IMR-90 (cell line): ENCODE results near the gene COA5. TPM values are rescaled to one million over a fixed set of nuclear protein-coding genes. Genes with fewer than 3 reads are reported as not detected.

Experiments
- ATAC-seq: fragments of 200-7000 bp; cut with Tn5 transposase; 2 replicates; pipeline ENCODE4 v1.9.1; 2020; ENCODE audit warnings: low read depth, mild to moderate bottlenecking, moderate library complexity
- BruUV-seq: library from RNA; stranded (reverse); fragments of 400-500 nt; replicated peaks from 2 replicates; lab custom pipeline; 2021; lab: Mats Ljungman, UMichigan
- CTCF ChIA-PET: fragments of 300-600 bp; formaldehyde crosslinking; extraction: SDS; loops from one replicate; lab custom pipeline; 2021; ENCODE audit warnings: antibody characterized with exemption; lab: Yijun Ruan, JAX
- POLR2A ChIA-PET: fragments of 300-600 bp; sonication (Branson Sonifier 250); formaldehyde crosslinking; loops from one replicate; lab custom pipeline; 2022; ENCODE audit warnings: antibody characterized with exemption; ENCODE audit not compliant: unreplicated experiment; lab: Charles Lee
- DNase-seq: peaks from one replicate; pipeline ENCODE4 v3.0.0; 2013
- H2AFZ ChIP-seq: replicated peaks from 2 replicates; pipeline ENCODE3; 2013; ENCODE audit warnings: low read length, mild to moderate bottlenecking; ENCODE audit not compliant: poor library complexity
- H2AK5ac ChIP-seq: 2 replicates; pipeline ENCODE4 v1.6.1; 2013; ENCODE audit warnings: low read depth, low read length, inconsistent platforms
- H2AK9ac ChIP-seq: replicated peaks from 2 replicates; pipeline ENCODE3; 2013; ENCODE audit warnings: mild to moderate bottlenecking, low read depth, low read length, moderate library complexity; ENCODE audit not compliant: poor library complexity
- H2BK120ac ChIP-seq: 2 replicates; pipeline ENCODE4 v1.6.1; 2013; ENCODE audit warnings: low read depth, low read length, inconsistent platforms
- H2BK15ac ChIP-seq: 3 replicates; pipeline ENCODE4 v1.6.1; 2013; ENCODE audit warnings: low read depth, low read length, inconsistent platforms
- H2BK20ac ChIP-seq: 2 replicates; pipeline ENCODE4 v1.6.1; 2013; ENCODE audit warnings: low read depth, mild to moderate bottlenecking, inconsistent platforms, low read length, moderate library complexity
- H2BK5ac ChIP-seq: 2 replicates; pipeline ENCODE4 v1.6.1; 2013; ENCODE audit warnings: mild to moderate bottlenecking, low read depth, low read length, inconsistent platforms; ENCODE audit not compliant: poor library complexity, severe bottlenecking
- H3K14ac ChIP-seq: replicated peaks from 2 replicates; pipeline ENCODE4 v1.6.1; 2013; ENCODE audit warnings: low read depth, low read length, inconsistent platforms
- H3K18ac ChIP-seq: 2 replicates; pipeline ENCODE4 v1.6.1; 2013; ENCODE audit warnings: low read depth, low read length, control low read depth
- H3K23ac ChIP-seq: 2 replicates; pipeline ENCODE4 v1.6.1; 2013; ENCODE audit warnings: low read depth, low read length, inconsistent platforms
- H3K27ac ChIP-seq: 2 replicates; pipeline ENCODE4 v1.5.1; 2013; ENCODE audit warnings: mild to moderate bottlenecking, control low read depth, low read length; ENCODE audit not compliant: insufficient read depth
- H3K27me3 ChIP-seq: 2 replicates; pipeline ENCODE4 v1.6.1; 2013; ENCODE audit warnings: low read length; ENCODE audit not compliant: control insufficient read depth, insufficient read depth
- H3K36me3 ChIP-seq: 2 replicates; pipeline ENCODE4 v1.6.1; 2013; ENCODE audit warnings: low read length, mixed read lengths; ENCODE audit not compliant: control insufficient read depth, insufficient read depth
- H3K4ac ChIP-seq: 2 replicates; pipeline ENCODE4 v1.6.1; 2013; ENCODE audit warnings: low read depth, low read length, inconsistent platforms
- H3K4me1 ChIP-seq: 2 replicates; pipeline ENCODE4 v1.6.1; 2013; ENCODE audit warnings: low read length, mixed read lengths; ENCODE audit not compliant: control insufficient read depth, insufficient read depth
- H3K4me2 ChIP-seq: 2 replicates; pipeline ENCODE4 v1.6.1; 2013; ENCODE audit warnings: low read depth, mild to moderate bottlenecking, control low read depth, low read length, moderate library complexity
- H3K4me3 ChIP-seq: 2 replicates; pipeline ENCODE4 v1.5.1; 2013; ENCODE audit warnings: low read depth, mild to moderate bottlenecking, control low read depth, low read length, moderate library complexity; ENCODE audit not compliant: insufficient read depth
- H3K56ac ChIP-seq: 2 replicates; pipeline ENCODE4 v1.6.1; 2013; ENCODE audit warnings: low read length, inconsistent platforms; ENCODE audit not compliant: insufficient read depth; ENCODE audit errors: extremely low read depth
- H3K79me1 ChIP-seq, 2 experiments: 2 replicates each; pipeline ENCODE4 v1.6.1; 2013; ENCODE audit warnings: low read length in 2 of 2, inconsistent platforms in 1 of 2, low read depth in 1 of 2
- H3K9ac ChIP-seq: 2 replicates; pipeline ENCODE4 v1.6.1; 2013; ENCODE audit warnings: low read depth, low read length, control low read depth
- H3K9me1 ChIP-seq: 2 replicates; pipeline ENCODE4 v1.6.1; 2013; ENCODE audit warnings: low read length, inconsistent platforms; ENCODE audit not compliant: insufficient read depth
- H3K9me3 ChIP-seq: 2 replicates; pipeline ENCODE4 v1.6.1; 2013; ENCODE audit warnings: low read length; ENCODE audit not compliant: control insufficient read depth, insufficient read depth
- H4K20me1 ChIP-seq: 2 replicates; pipeline ENCODE4 v1.6.1; 2013; ENCODE audit warnings: low read length, inconsistent platforms; ENCODE audit not compliant: insufficient read depth
- H4K5ac ChIP-seq: 2 replicates; pipeline ENCODE4 v1.6.1; 2013; ENCODE audit warnings: mild to moderate bottlenecking, low read depth, low read length, control low read depth
- H4K8ac ChIP-seq, 2 experiments: 2 replicates each; pipeline ENCODE4 v1.6.1; 2013; ENCODE audit warnings: low read depth in 2 of 2, low read length in 2 of 2, control low read depth in 1 of 2, inconsistent platforms in 1 of 2
- H4K91ac ChIP-seq: 2 replicates; pipeline ENCODE4 v1.6.1; 2013; ENCODE audit warnings: low read depth, low read length, inconsistent platforms; ENCODE audit not compliant: insufficient read depth
- CEBPB ChIP-seq: IDR thresholded peaks from 2 replicates; pipeline ENCODE4 v1.6.1; 2012; ENCODE audit warnings: low read depth, low read length, improper control_type of control experiment
- CHD1 ChIP-seq: IDR thresholded peaks from 2 replicates; pipeline ENCODE4 v1.6.1; 2012; ENCODE audit warnings: low read depth, low read length, improper control_type of control experiment
- ELK1 ChIP-seq: fragments of 150-350 bp; IDR thresholded peaks from 2 replicates; pipeline ENCODE4 v1.6.1; 2016; ENCODE audit warnings: low read depth, mild to moderate bottlenecking, low read length, moderate library complexity, borderline replicate concordance
- FOS ChIP-seq: fragments of 150-350 bp; IDR thresholded peaks from 2 replicates; pipeline ENCODE4 v1.6.1; 2016; ENCODE audit warnings: low read depth, low read length
- MAFK ChIP-seq: IDR thresholded peaks from 2 replicates; pipeline ENCODE4 v1.6.1; 2012; ENCODE audit warnings: low read depth, low read length, improper control_type of control experiment
- MAZ ChIP-seq: IDR thresholded peaks from 2 replicates; pipeline ENCODE4 v1.6.1; 2012; ENCODE audit warnings: low read depth, mild to moderate bottlenecking, low read length, improper control_type of control experiment, moderate library complexity, borderline replicate concordance
- MXI1 ChIP-seq: IDR thresholded peaks from 2 replicates; pipeline ENCODE4 v1.6.1; 2012; ENCODE audit warnings: low read depth, mild to moderate bottlenecking, low read length, moderate library complexity, borderline replicate concordance
- NFE2L2 ChIP-seq: fragments of 150-350 bp; IDR thresholded peaks from 2 replicates; pipeline ENCODE4 v1.6.1; 2016; ENCODE audit warnings: low read depth, mild to moderate bottlenecking, low read length
- POLR2A ChIP-seq: IDR thresholded peaks from 2 replicates; pipeline ENCODE4 v1.6.1; 2012; ENCODE audit warnings: mild to moderate bottlenecking, low read depth, low read length
- RAD21 ChIP-seq: IDR thresholded peaks from 2 replicates; pipeline ENCODE4 v1.6.1; 2012; ENCODE audit warnings: low read length, improper control_type of control experiment
- RCOR1 ChIP-seq: IDR thresholded peaks from 2 replicates; pipeline ENCODE4 v1.6.1; 2012; ENCODE audit warnings: mild to moderate bottlenecking, low read length, improper control_type of control experiment; ENCODE audit not compliant: insufficient replicate concordance
- RFX5 ChIP-seq: IDR thresholded peaks from 2 replicates; pipeline ENCODE4 v1.8.0; 2012; ENCODE audit warnings: low read depth, mild to moderate bottlenecking, low read length, moderate library complexity
- SMC3 ChIP-seq: fragments of 150-350 bp; IDR thresholded peaks from 2 replicates; pipeline ENCODE4 v1.6.1; 2016; ENCODE audit warnings: low read depth, mild to moderate bottlenecking, antibody characterized with exemption, low read length, moderate library complexity
- WGBS, 2 experiments: methylation state at CpG; one replicate each; pipeline versions ENCODE4 v1.1.5 to v1.1.7; 2013; ENCODE audit warnings: missing lambda C conversion rate in 2 of 2; ENCODE audit not compliant: insufficient read length in 1 of 2; ENCODE audit errors: extremely low coverage in 2 of 2; 5-methylcytosine and 5-hydroxymethylcytosine counted together
- dilution Hi-C: fragments of 300-500 bp; cut with HindIII; formaldehyde crosslinking; loops from one replicate; pipeline ENCODE4 v1.14.3; 2018; ENCODE audit warnings: low sequenced_read_pairs; ENCODE audit not compliant: unreplicated experiment
- in situ Hi-C: fragments of 300-500 bp; cut with MboI; formaldehyde crosslinking; loops from 3 replicates; pipeline ENCODE4 v1.14.3; 2019; ENCODE audit warnings: low sequenced_read_pairs, inconsistent platforms, mixed read lengths
- intact Hi-C: fragments of 100-400 bp; cut with micrococcal nuclease; formaldehyde crosslinking; loops from 2 replicates; pipeline ENCODE4 v1.10.0; 2022
- polyA plus RNA-seq, 3 experiments: library from polyadenylated mRNA; depleted of rRNA; stranded (reverse); fragments of >200 nt; gene quantifications; 2 replicates each; pipeline ENCODE4 v1.2.3, GENCODE V29; 2012; ENCODE audit warnings: low replicate concordance in 1 of 3
- total RNA-seq: library from RNA; depleted of rRNA; stranded (reverse); fragments of >200 nt; gene quantifications from 2 replicates; pipeline ENCODE4 v1.2.3, GENCODE V29; 2012
- TF ChIP-seq, protein P1 (sequence below): conservative IDR thresholded peaks from 2 replicates; pipeline ENCODE4 v1.5.1; 2012; ENCODE audit warnings: mild to moderate bottlenecking, low read depth, low read length, improper control_type of control experiment
- TF ChIP-seq, protein P2 (sequence below): fragments of 150-350 bp; IDR thresholded peaks from 2 replicates; pipeline ENCODE4 v1.6.1; 2017; ENCODE audit warnings: mild to moderate bottlenecking, antibody characterized with exemption, low read length, low read depth

Gene COA5
- total and polyA plus RNA-seq, 2 of the 4 experiments (the other 2 are of a cell fraction), result 8.4 to 14.2 TPM

DNA sequence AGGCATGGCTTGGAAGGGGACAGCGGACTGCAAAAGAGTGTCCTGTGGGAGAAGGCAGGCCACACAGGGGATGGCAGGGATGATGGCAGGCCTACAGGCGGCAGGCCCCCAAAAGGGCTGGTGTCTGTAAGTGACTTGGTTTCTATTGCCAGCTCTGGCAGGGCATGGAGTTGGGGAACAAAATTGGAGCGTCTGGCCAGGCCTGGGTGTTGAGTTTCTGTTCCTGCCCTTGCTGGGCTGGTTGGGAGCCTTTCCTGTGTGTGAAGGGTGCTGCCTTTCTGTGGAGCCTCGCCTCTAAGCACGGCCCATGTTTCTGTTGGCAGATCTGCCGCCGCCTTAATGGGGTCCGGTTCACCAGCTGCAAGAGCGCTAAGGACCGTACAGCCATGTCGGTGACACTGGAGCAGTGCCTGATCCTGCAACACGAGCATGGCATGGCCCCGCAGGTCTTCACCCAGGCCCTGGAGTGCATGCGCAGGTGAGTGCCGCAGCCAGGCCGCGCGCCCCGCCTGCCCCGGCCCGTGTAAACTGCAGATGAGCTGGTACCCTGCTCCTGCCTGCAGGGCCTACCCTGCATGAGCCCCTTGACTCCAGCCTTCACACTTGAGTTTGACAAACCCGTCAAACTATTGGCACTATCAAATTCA is 31.5 kb downstream of the COA5 start:
- Histone ChIP-seq H2BK20ac (no peak overlapping the region), H3K9me1 (no peaks in the 10 kb centered on the region; the same call in 1 of the 2 replicates), H3K4ac (no peak overlapping the region), H3K4me3 (no peak overlapping the region), H4K91ac (no peak overlapping the region), H2BK15ac (no peak overlapping the region), H3K4me1 (no peaks in the 10 kb centered on the region), H3K14ac (no peak overlapping the region), H3K56ac (no peak overlapping the region), H3K27me3 (no peaks in the 10 kb centered on the region), H3K36me3 (peaks cover 23% of the 10 kb centered on the region), H3K9ac (no peak overlapping the region), H4K8ac (no peak overlapping the region), H3K79me1 (no peaks in the 10 kb centered on the region), H2BK120ac (no peak overlapping the region), H3K9me3 (no peaks in the 10 kb centered on the region), H2BK5ac (no peak overlapping the region), H3K18ac (no peak overlapping the region), H4K5ac (no peak overlapping the region), H3K23ac (no peak overlapping the region), H2AK5ac (no peak overlapping the region), H2AFZ (peak overlapping the region; percentile 29), H3K4me2 (no peak overlapping the region), H4K20me1 (no peaks in the 10 kb centered on the region), H2AK9ac (no peak overlapping the region), H3K27ac (no peak overlapping the region)
- in situ Hi-C loops, result no loop called here
- no TSS peak for BruUV-seq
- DNase-seq, result no peak
- CTCF ChIA-PET, result no interaction called here
- dilution Hi-C loops, result no loop called here
- TF ChIP-seq RAD21, result no peak
- no peak for TF ChIP-seq CEBPB
- TF ChIP-seq CHD1, result no peak
- TF ChIP-seq MAFK, result no peak
- TF ChIP-seq ELK1, result no peak
- no peak for TF ChIP-seq RCOR1
- TF ChIP-seq RFX5, result no peak
- no peak for TF ChIP-seq FOS
- TF ChIP-seq POLR2A, result no peak
- TF ChIP-seq MAZ, result no peak
- TF ChIP-seq SMC3, result no peak
- no peak for TF ChIP-seq NFE2L2
- TF ChIP-seq, protein P1, sequence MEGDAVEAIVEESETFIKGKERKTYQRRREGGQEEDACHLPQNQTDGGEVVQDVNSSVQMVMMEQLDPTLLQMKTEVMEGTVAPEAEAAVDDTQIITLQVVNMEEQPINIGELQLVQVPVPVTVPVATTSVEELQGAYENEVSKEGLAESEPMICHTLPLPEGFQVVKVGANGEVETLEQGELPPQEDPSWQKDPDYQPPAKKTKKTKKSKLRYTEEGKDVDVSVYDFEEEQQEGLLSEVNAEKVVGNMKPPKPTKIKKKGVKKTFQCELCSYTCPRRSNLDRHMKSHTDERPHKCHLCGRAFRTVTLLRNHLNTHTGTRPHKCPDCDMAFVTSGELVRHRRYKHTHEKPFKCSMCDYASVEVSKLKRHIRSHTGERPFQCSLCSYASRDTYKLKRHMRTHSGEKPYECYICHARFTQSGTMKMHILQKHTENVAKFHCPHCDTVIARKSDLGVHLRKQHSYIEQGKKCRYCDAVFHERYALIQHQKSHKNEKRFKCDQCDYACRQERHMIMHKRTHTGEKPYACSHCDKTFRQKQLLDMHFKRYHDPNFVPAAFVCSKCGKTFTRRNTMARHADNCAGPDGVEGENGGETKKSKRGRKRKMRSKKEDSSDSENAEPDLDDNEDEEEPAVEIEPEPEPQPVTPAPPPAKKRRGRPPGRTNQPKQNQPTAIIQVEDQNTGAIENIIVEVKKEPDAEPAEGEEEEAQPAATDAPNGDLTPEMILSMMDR, result no peak
- TF ChIP-seq, protein P2, sequence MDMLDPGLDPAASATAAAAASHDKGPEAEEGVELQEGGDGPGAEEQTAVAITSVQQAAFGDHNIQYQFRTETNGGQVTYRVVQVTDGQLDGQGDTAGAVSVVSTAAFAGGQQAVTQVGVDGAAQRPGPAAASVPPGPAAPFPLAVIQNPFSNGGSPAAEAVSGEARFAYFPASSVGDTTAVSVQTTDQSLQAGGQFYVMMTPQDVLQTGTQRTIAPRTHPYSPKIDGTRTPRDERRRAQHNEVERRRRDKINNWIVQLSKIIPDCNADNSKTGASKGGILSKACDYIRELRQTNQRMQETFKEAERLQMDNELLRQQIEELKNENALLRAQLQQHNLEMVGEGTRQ, result no peak
- no peak for TF ChIP-seq MXI1
- POLR2A ChIA-PET, result no interaction called here
- ATAC-seq, result no peak
- intact Hi-C loops, result no loop called here
- 95% methylated on average over 14 of the region's 22 CpGs; no CpG with 5 or more reads in 1 of the 2 experiments for WGBS, 2 experiments
